Loucy (cell line): ENCODE measurements around the gene TPM2.

Experiments used
- CTCF ChIP-seq: fragments of 200-600 bp; sonication (generic); conservative IDR thresholded peaks from 2 replicates; pipeline ENCODE4 v1.5.1; 2014; ENCODE audit warnings: mild to moderate bottlenecking, antibody characterized with exemption, low read length
- EZH2phosphoT487 ChIP-seq: fragments of 200-600 bp; IDR thresholded peaks from 2 replicates; pipeline ENCODE4 v1.6.1; 2018; ENCODE audit warnings: antibody characterized with exemption, mild to moderate bottlenecking, moderate library complexity, borderline replicate concordance

- TF ChIP-seq CTCF = no peak
- no peak for TF ChIP-seq EZH2phosphoT487
Observed at GRCh38 chr9:35674025-35674361, 15.7 kb downstream of the TPM2 start.
